Adrenal gland (tissue), 12 donors: ENCODE measurements around the gene ITGA11. TPM values are rescaled to one million over a fixed set of nuclear protein-coding genes. Genes with fewer than 3 reads are reported as not detected.
A peak's percentile ranks its signal among the peaks of the same experiment; 100 is the strongest.

Experiments used
- DNase-seq, 7 donors: peaks; one replicate each; pipeline ENCODE4 v3.0.0-alpha.2; 2019 to 2020
- H3K27ac ChIP-seq, 5 donors: fragments of 200-600 bp; sonication (generic) in 4 of 5; 1 replicate in 3 of 5; 2 replicates in 2 of 5; pipeline versions ENCODE4 v1.5.1 to v1.8.0; 2016 to 2020; ENCODE audit warnings: mild to moderate bottlenecking in 1 of 5
- H3K27me3 ChIP-seq: fragments of 200-600 bp; 2 replicates; pipeline ENCODE4 v1.8.0; 2021
- H3K36me3 ChIP-seq, 2 donors: fragments of 200-600 bp; replicated peaks in 1 of 2; 1 replicate in 1 of 2; 2 replicates in 1 of 2; pipeline versions ENCODE4 v1.5.1 to v1.8.0; 2018 to 2022
- H3K4me1 ChIP-seq, 2 donors: fragments of 200-600 bp; replicated peaks in 1 of 2; 1 replicate in 1 of 2; 2 replicates in 1 of 2; pipeline versions ENCODE4 v1.5.1 to v1.8.0; 2018 to 2021
- H3K4me3 ChIP-seq, 4 donors: fragments of 200-600 bp; sonication (generic) in 3 of 4; one replicate each; pipeline ENCODE4 v1.5.1; 2016 to 2018
- H3K9me3 ChIP-seq, 3 donors: fragments of 200-600 bp; sonication (generic) in 1 of 3; replicated peaks in 1 of 3; 1 replicate in 2 of 3; 2 replicates in 1 of 3; pipeline versions ENCODE4 v1.5.1 to v1.8.0; 2016 to 2021
- POLR2A ChIP-seq, 2 donors: fragments of 450-650 bp; IDR thresholded peaks; one replicate each; pipeline ENCODE4 v1.6.1; 2017; ENCODE audit warnings: antibody characterized with exemption in 2 of 2, mild to moderate bottlenecking in 2 of 2, moderate library complexity in 1 of 2
- WGBS, 4 donors: extraction: QIAGEN DNeasy Blood & Tissue Kit in 2 of 4; methylation state at CpG; one replicate each; pipeline versions ENCODE4 v1.1.5 to v1.1.7; 2013 to 2017; 5-methylcytosine and 5-hydroxymethylcytosine counted together
- intact Hi-C, 2 donors: fragments of 100-400 bp; cut with DNase I; formaldehyde crosslinking; loops; one replicate each; pipeline versions ENCODE4 v1.14.1 to v1.15.0; 2022 to 2023
- polyA plus RNA-seq, 3 donors: library from polyadenylated mRNA; stranded (reverse); fragments of 200-250 nt in 2 of 3; fragments of 350-450 nt in 1 of 3; fragmentation: Illumina TruSeq in 1 of 3; extraction: RNeasy Lipid Tissue Mini Kit (QIAGEN cat#74804) in 1 of 3; gene quantifications; one replicate each; pipeline ENCODE4 v1.2.3, GENCODE V29; 2013 to 2014
- total RNA-seq, 9 donors: library from RNA; depleted of rRNA in 4 of 9; stranded (reverse); fragments of >200 nt in 4 of 9; fragments of 120-200 nt in 1 of 9; fragmentation: NEBNext Ultra II Directional in 1 of 9; extraction: Animal tissue kit (Norgen Biotek cat#: 25700) in 1 of 9; gene quantifications; one replicate each; pipeline versions ENCODE4 v1.1.0 to v1.2.4, GENCODE V29; 2013 to 2023
- TF ChIP-seq, protein P1 (sequence below), 6 experiments: fragments of 450-650 bp in 4 of 6; fragments of 200-600 bp in 2 of 6; sonication (generic) in 1 of 6; IDR thresholded peaks; 1 replicate in 5 of 6; 2 replicates in 1 of 6; pipeline versions ENCODE4 v1.5.1 to v1.8.0; 2016 to 2021; ENCODE audit warnings: antibody characterized with exemption in 6 of 6, mild to moderate bottlenecking in 2 of 6, moderate library complexity in 1 of 6
- donor health status: healthy with polysubstance abuse.
- donor health status: Bipolar disorder and iron deficiency.
- donor health status: DM: yes; HTN: yes; CAD: no.
- donor health status: DM: no; HTN: no; CAD: no.
- donor health status: DM: no; HTN: no; CAD: no.
- donor health status: DM: yes; HTN: yes; CAD: no.

The ITGA11 gene
- total and polyA plus RNA-seq, 12 donors: 1.4 to 52.5 (median 7.5) TPM

GRCh38 chr15:68371851-68372250 is 60.1 kb downstream of the ITGA11 start:
- Histone ChIP-seq H3K4me1 (peaks cover 5 to 11% of the 10 kb centered on the region in 2 donors), H3K27ac (no peak overlapping the region), H3K4me3 (no peak overlapping the region), H3K27me3 (no peaks in the 10 kb centered on the region), H3K36me3 (no peaks in the 10 kb centered on the region), H3K9me3 (no peaks in the 10 kb centered on the region)
- peak in 3 of 7 donors; percentile 5 to 38 (median 10) for DNase-seq
- TF ChIP-seq, protein P1, sequence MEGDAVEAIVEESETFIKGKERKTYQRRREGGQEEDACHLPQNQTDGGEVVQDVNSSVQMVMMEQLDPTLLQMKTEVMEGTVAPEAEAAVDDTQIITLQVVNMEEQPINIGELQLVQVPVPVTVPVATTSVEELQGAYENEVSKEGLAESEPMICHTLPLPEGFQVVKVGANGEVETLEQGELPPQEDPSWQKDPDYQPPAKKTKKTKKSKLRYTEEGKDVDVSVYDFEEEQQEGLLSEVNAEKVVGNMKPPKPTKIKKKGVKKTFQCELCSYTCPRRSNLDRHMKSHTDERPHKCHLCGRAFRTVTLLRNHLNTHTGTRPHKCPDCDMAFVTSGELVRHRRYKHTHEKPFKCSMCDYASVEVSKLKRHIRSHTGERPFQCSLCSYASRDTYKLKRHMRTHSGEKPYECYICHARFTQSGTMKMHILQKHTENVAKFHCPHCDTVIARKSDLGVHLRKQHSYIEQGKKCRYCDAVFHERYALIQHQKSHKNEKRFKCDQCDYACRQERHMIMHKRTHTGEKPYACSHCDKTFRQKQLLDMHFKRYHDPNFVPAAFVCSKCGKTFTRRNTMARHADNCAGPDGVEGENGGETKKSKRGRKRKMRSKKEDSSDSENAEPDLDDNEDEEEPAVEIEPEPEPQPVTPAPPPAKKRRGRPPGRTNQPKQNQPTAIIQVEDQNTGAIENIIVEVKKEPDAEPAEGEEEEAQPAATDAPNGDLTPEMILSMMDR (IDR thresholded peaks at IDR 0.05): no peak
- TF ChIP-seq POLR2A (IDR thresholded peaks at IDR 0.05): no peak
- WGBS, 4 donors: 94 to 100% (median 98%) methylated on average over 2 to 4 of the region's 4 CpGs
- intact Hi-C loops: loop anchor here in 1 of 2 donors (5.0 kb wide), 1 partner anchor 60 kb away; no protein-coding TSS in a partner anchor

DNA sequence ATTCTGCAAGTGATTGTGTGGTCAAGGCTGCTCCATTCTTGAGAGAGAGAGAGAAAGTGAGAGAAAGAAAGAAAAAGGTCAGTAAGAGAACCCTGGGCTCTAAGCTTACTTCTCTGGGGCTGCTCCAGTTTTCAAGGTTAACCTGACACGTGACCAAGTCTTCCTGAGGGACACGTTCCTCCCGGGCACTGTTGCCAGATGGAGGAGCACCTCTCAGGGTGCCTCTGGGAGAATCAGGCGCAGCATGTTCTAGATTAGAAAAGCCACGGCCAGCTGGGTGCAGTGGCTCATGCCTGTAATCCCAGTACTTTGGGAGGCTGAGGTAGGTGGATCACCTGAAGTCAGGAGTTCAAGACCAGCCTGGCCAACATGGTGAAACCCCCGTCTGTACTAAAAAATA is 60.8 kb downstream of the ITGA11 start:
- WGBS, 4 donors: 50 to 59% (median 55%) methylated on average over 5 to 6 of the region's 6 CpGs
- H3K27ac ChIP-seq: no peak overlapping the region
- intact Hi-C loops: loop anchor here in 1 of 2 donors (5.0 kb wide), 1 partner anchor 59 kb away; no protein-coding TSS in a partner anchor
- peaks cover 5 to 11% of the 10 kb centered on the region in 2 donors for H3K4me1 ChIP-seq
- H3K36me3 ChIP-seq: no peaks in the 10 kb centered on the region
- TF ChIP-seq, protein P1 (IDR thresholded peaks at IDR 0.05): no peak
- no peak for TF ChIP-seq POLR2A (IDR thresholded peaks at IDR 0.05)
- H3K4me3 ChIP-seq: no peak overlapping the region
- no peaks in the 10 kb centered on the region for H3K27me3 ChIP-seq
- H3K9me3 ChIP-seq: no peaks in the 10 kb centered on the region
- DNase-seq: peak in 5 of 7 donors; percentile 26 to 55 (median 43)

DNA sequence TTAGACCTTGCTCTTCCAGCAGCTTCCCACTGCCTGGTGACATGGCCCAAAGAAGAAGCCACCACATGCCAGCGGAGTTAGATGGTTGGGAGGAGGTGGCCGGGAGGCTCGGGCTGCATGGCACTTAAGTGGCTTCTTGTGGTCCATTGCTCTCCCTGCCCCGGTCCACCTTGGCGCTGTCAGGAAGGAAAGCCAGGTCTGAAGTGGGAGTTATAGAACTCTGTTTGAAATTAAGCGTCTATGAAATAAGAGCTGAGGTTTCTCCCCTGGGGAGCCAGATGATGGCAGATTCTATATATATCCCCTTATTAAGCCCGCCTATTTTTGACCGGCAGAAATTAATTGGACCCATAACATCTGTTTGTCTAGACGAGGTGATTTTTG is 61.2 kb downstream of the ITGA11 start:
- WGBS, 4 donors: 69 to 80% (median 76%) methylated on average over 9 of the region's 9 CpGs
- no peak overlapping the region for H3K27ac ChIP-seq
- no peaks in the 10 kb centered on the region for H3K27me3 ChIP-seq
- H3K36me3 ChIP-seq: no peaks in the 10 kb centered on the region
- intact Hi-C loops: loop anchor here in 1 of 2 donors (5.0 kb wide), 1 partner anchor 58 kb away; no protein-coding TSS in a partner anchor
- H3K4me1 ChIP-seq: peaks cover 5 to 11% of the 10 kb centered on the region in 2 donors
- H3K9me3 ChIP-seq: no peaks in the 10 kb centered on the region
- H3K4me3 ChIP-seq: no peak overlapping the region
- TF ChIP-seq POLR2A (IDR thresholded peaks at IDR 0.05): no peak
- TF ChIP-seq, protein P1 (IDR thresholded peaks at IDR 0.05): no peak
- no peak for DNase-seq

- no peak for TF ChIP-seq POLR2A (IDR thresholded peaks at IDR 0.05)
- TF ChIP-seq, protein P1 (IDR thresholded peaks at IDR 0.05): no peak
- intact Hi-C loops: loop anchor here in 1 of 2 donors (5.0 kb wide), 1 partner anchor 58 kb away; no protein-coding TSS in a partner anchor
These were observed 61.8 kb downstream of the ITGA11 start for GRCh38 chr15:68369931-68370767.

More at GRCh38 chr15:68369931-68370767, 61.8 kb downstream of the ITGA11 start:
- Histone ChIP-seq H3K4me1 (peaks cover 5 to 11% of the 10 kb centered on the region in 2 donors), H3K36me3 (no peaks in the 10 kb centered on the region), H3K4me3 (no peak overlapping the region), H3K27me3 (no peaks in the 10 kb centered on the region), H3K9me3 (no peaks in the 10 kb centered on the region), H3K27ac (no peak overlapping the region)
- no peak for DNase-seq
- 89 to 96% (median 95%) methylated on average over 20 to 24 of the region's 24 CpGs for WGBS, 4 donors
